Rectal smooth muscle tissue (tissue), 1 donor: ENCODE results near the gene ADAMTS17.
"Not testable (repeated sequence)": the region's sequence is repeated elsewhere in the genome, so short reads cannot be mapped to it uniquely, and the experiment has no call there.

Source experiments
- H3K27ac ChIP-seq: one replicate; pipeline ENCODE4 v1.7.0; 2013; ENCODE audit warnings: low read depth, low read length, inconsistent platforms
- H3K27me3 ChIP-seq: one replicate; pipeline ENCODE4 v1.7.0; 2013; ENCODE audit warnings: low read length; ENCODE audit not compliant: control insufficient read depth, insufficient read depth
- H3K36me3 ChIP-seq: one replicate; pipeline ENCODE4 v1.7.0; 2013; ENCODE audit warnings: low read length; ENCODE audit not compliant: control insufficient read depth, insufficient read depth
- H3K4me1 ChIP-seq: one replicate; pipeline ENCODE4 v1.7.0; 2013; ENCODE audit warnings: low read length; ENCODE audit not compliant: control insufficient read depth, insufficient read depth
- H3K4me3 ChIP-seq: one replicate; pipeline ENCODE4 v1.7.0; 2013; ENCODE audit warnings: low read length
- H3K9ac ChIP-seq: one replicate; pipeline ENCODE4 v1.7.0; 2013; ENCODE audit warnings: low read length

The ADAMTS17 gene

GRCh38 chr15:100097342-100098127 lies 244.2 kb downstream of the ADAMTS17 start:
- no peaks in the 10 kb centered on the region for H3K27me3 ChIP-seq
- H3K4me1 ChIP-seq: no peaks in the 10 kb centered on the region
- H3K36me3 ChIP-seq: no peaks in the 10 kb centered on the region
- H3K4me3 ChIP-seq: no peak overlapping the region
- H3K27ac ChIP-seq: no peak overlapping the region
- H3K9ac ChIP-seq: no peak overlapping the region

GRCh38 chr15:100096700-100097099 lies 245.1 kb downstream of the ADAMTS17 start:
- Histone ChIP-seq H3K4me3 (no peak overlapping the region), H3K4me1 (no peaks in the 10 kb centered on the region), H3K36me3 (no peaks in the 10 kb centered on the region), H3K27ac (no peak overlapping the region), H3K9ac (no peak overlapping the region), H3K27me3 (no peaks in the 10 kb centered on the region)

- no peaks in the 10 kb centered on the region for H3K27me3 ChIP-seq
- H3K27ac ChIP-seq: no peak overlapping the region
- no peaks in the 10 kb centered on the region for H3K36me3 ChIP-seq
- no peak overlapping the region for H3K9ac ChIP-seq
- no peak overlapping the region for H3K4me3 ChIP-seq
- H3K4me1 ChIP-seq: no peaks in the 10 kb centered on the region
Observed at GRCh38 chr15:100096248-100096600, 245.6 kb downstream of the ADAMTS17 start.

GRCh38 chr15:100095541-100096247 lies 246.1 kb downstream of the ADAMTS17 start:
- no peaks in the 10 kb centered on the region for H3K27me3 ChIP-seq
- no peaks in the 10 kb centered on the region for H3K36me3 ChIP-seq
- H3K27ac ChIP-seq: no peak overlapping the region
- H3K4me3 ChIP-seq: no peak overlapping the region
- no peak overlapping the region for H3K9ac ChIP-seq
- H3K4me1 ChIP-seq: no peaks in the 10 kb centered on the region

- no peak overlapping the region for H3K9ac ChIP-seq
- no peaks in the 10 kb centered on the region for H3K27me3 ChIP-seq
- no peaks in the 10 kb centered on the region for H3K4me1 ChIP-seq
- no peak overlapping the region for H3K27ac ChIP-seq
- no peak overlapping the region for H3K4me3 ChIP-seq
- no peaks in the 10 kb centered on the region for H3K36me3 ChIP-seq
Observed at GRCh38 chr15:100094127-100094510, 247.7 kb downstream of the ADAMTS17 start.

- Histone ChIP-seq H3K36me3 (no peaks in the 10 kb centered on the region), H3K27me3 (no peaks in the 10 kb centered on the region), H3K4me1 (no peaks in the 10 kb centered on the region), H3K4me3 (no peak overlapping the region), H3K27ac (no peak overlapping the region), H3K9ac (no peak overlapping the region)
Observed at GRCh38 chr15:100093211-100094126, 248.3 kb downstream of the ADAMTS17 start.

GRCh38 chr15:100092034-100092433 lies 249.7 kb downstream of the ADAMTS17 start:
- Histone ChIP-seq H3K4me3 (no peak overlapping the region), H3K27me3 (no peaks in the 10 kb centered on the region), H3K4me1 (no peaks in the 10 kb centered on the region), H3K27ac (no peak overlapping the region), H3K9ac (no peak overlapping the region), H3K36me3 (no peaks in the 10 kb centered on the region)

GRCh38 chr15:100090411-100090810 lies 251.4 kb downstream of the ADAMTS17 start:
- no peaks in the 10 kb centered on the region for H3K27me3 ChIP-seq
- H3K9ac ChIP-seq: no peak overlapping the region
- no peak overlapping the region for H3K27ac ChIP-seq
- H3K36me3 ChIP-seq: no peaks in the 10 kb centered on the region
- H3K4me1 ChIP-seq: no peaks in the 10 kb centered on the region
- H3K4me3 ChIP-seq: no peak overlapping the region

GRCh38 chr15:100084042-100084821 lies 257.5 kb downstream of the ADAMTS17 start:
- H3K9ac ChIP-seq, H3K4me3 ChIP-seq, H3K27me3 ChIP-seq, H3K4me1 ChIP-seq, H3K27ac ChIP-seq, H3K36me3 ChIP-seq: not testable (repeated sequence)

GRCh38 chr15:100083572-100083971 lies 258.2 kb downstream of the ADAMTS17 start:
- Histone ChIP-seq H3K4me1 (no peaks in the 10 kb centered on the region), H3K4me3 (no peak overlapping the region), H3K36me3 (no peaks in the 10 kb centered on the region), H3K27me3 (no peaks in the 10 kb centered on the region), H3K27ac (no peak overlapping the region), H3K9ac (no peak overlapping the region)

- H3K27ac ChIP-seq: no peak overlapping the region
- H3K4me3 ChIP-seq: no peak overlapping the region
Observed at GRCh38 chr15:100082761-100083402, 258.9 kb downstream of the ADAMTS17 start.

More at GRCh38 chr15:100082761-100083402, 258.9 kb downstream of the ADAMTS17 start:
- Histone ChIP-seq H3K9ac (no peak overlapping the region), H3K36me3 (no peaks in the 10 kb centered on the region), H3K4me1 (no peaks in the 10 kb centered on the region), H3K27me3 (no peaks in the 10 kb centered on the region)
